GM12874 (cell line): Measurements from ENCODE around the gene OR5T2.

Experiments
- CTCF ChIP-seq: IDR thresholded peaks from 2 replicates; pipeline ENCODE4 v1.5.1; 2011; ENCODE audit warnings: low read depth, mild to moderate bottlenecking, control low read depth, low read length, moderate library complexity; ENCODE audit not compliant: insufficient read depth

OR5T2 gene

GRCh38 chr11:56188602-56189001 is 45.5 kb downstream of the OR5T2 start:
- no peak for TF ChIP-seq CTCF

GRCh38 chr11:56183459-56183858 is 50.6 kb downstream of the OR5T2 start:
- no peak for TF ChIP-seq CTCF
